ENCODE results near the gene KCTD15.

GRCh38 chr19:33823341-33823740, 26.7 kb downstream of the KCTD15 start:
- no peak for TF ChIP-seq CTCF (IDR thresholded peaks at IDR 0.05 in 8 of 11, conservative IDR thresholded peaks at IDR 0.05 in 3 of 11)
- TF ChIP-seq POLR2A (IDR thresholded peaks at IDR 0.05), result no peak
